ENCODE data around the gene AGRP. TPM values are rescaled to one million over a fixed set of nuclear protein-coding genes. Genes with fewer than 3 reads are reported as not detected.
A peak's percentile ranks its signal among the peaks of the same experiment; 100 is the strongest.

The AGRP gene
- total RNA-seq, 1 donor from 2014 or later, result 4.9 TPM

DNA sequence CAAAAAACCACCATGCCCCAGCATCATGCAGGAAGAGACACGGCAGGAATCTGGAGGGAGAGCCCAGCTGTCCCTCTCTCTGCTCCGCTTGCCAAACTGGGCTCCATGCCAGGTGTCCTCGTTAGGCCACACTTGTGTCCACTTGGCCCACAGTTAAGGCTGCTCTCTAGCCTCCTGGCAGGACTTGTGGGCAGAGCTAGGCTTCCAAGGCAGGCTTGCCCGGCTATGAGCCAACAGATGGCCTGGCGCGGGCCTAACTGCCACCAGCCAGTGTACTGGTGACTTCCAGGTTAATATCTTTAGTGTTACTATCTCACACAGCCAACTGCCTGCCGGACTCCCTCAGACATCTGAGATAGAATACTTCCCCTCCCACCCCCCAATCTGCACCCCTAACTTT is 13.0 kb downstream of the AGRP start:
- TF ChIP-seq, protein P1, sequence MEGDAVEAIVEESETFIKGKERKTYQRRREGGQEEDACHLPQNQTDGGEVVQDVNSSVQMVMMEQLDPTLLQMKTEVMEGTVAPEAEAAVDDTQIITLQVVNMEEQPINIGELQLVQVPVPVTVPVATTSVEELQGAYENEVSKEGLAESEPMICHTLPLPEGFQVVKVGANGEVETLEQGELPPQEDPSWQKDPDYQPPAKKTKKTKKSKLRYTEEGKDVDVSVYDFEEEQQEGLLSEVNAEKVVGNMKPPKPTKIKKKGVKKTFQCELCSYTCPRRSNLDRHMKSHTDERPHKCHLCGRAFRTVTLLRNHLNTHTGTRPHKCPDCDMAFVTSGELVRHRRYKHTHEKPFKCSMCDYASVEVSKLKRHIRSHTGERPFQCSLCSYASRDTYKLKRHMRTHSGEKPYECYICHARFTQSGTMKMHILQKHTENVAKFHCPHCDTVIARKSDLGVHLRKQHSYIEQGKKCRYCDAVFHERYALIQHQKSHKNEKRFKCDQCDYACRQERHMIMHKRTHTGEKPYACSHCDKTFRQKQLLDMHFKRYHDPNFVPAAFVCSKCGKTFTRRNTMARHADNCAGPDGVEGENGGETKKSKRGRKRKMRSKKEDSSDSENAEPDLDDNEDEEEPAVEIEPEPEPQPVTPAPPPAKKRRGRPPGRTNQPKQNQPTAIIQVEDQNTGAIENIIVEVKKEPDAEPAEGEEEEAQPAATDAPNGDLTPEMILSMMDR (IDR thresholded peaks at IDR 0.05), result no peak
- intact Hi-C loops (cut with DNase I), result no loop called here
- no peak overlapping the region for H3K27ac ChIP-seq
- DNase-seq (peak; percentile 89), ATAC-seq (peak; percentile 69)
- no peak overlapping the region for H3K4me3 ChIP-seq
- H3K36me3 ChIP-seq, result no peaks in the 10 kb centered on the region
- H3K4me1 ChIP-seq, result peaks cover 65% of the 10 kb centered on the region
- no peaks in the 10 kb centered on the region for H3K27me3 ChIP-seq
- H3K9me3 ChIP-seq, result no peaks in the 10 kb centered on the region

DNA sequence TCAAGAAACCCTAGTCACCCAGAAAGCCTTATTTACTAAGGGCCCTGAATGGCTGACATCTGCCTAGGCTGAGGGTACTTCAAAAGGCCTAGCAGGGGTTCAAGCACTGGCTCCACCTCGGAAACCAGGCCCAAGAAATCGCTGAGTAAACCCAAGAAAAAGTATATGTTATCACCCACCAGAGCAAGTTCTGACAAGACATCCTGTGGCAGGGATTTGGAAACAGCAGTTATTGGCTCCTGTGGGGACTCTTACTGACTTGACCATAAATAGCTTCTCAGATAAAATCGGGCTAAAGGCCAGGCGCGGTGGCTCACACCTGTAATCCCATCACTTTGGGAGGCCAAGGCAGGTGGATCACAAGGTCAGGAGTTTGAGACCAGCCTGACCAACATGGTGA is 14.6 kb downstream of the AGRP start:
- intact Hi-C loops (cut with DNase I), result no loop called here
- Histone ChIP-seq H3K4me3 (no peak overlapping the region), H3K27ac (no peak overlapping the region), H3K9me3 (no peaks in the 10 kb centered on the region), H3K36me3 (no peaks in the 10 kb centered on the region), H3K4me1 (peaks cover 57% of the 10 kb centered on the region), H3K27me3 (no peaks in the 10 kb centered on the region)
- ATAC-seq, result no peak
- DNase-seq, result no peak
- TF ChIP-seq, protein P1 (IDR thresholded peaks at IDR 0.05), result no peak

DNA sequence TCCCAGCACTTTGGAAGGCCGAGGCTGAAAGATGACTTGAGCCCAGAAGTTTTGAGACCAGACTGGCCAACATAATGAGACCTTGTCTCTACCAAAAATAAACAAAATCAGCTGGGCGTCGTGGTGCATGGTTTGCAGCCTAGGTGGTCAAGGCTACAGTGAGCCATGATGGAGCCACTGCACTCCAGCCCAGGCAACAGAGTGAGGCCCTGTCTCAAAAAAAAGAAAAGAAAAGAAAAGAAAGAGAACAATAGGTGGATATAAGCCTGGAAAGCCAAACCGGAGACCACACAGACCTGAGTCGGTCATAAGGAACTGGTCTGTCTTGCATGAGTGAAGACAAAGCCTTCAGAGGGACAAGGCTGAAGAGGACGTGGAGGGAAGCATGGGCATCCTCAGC is 16.8 kb downstream of the AGRP start:
- H3K27me3 ChIP-seq, result no peaks in the 10 kb centered on the region
- no peak overlapping the region for H3K27ac ChIP-seq
- H3K9me3 ChIP-seq, result no peaks in the 10 kb centered on the region
- no peaks in the 10 kb centered on the region for H3K36me3 ChIP-seq
- peaks cover 54% of the 10 kb centered on the region for H3K4me1 ChIP-seq
- TF ChIP-seq, protein P1 (IDR thresholded peaks at IDR 0.05), result no peak
- DNase-seq (no peak), ATAC-seq (no peak)
- no peak overlapping the region for H3K4me3 ChIP-seq
- intact Hi-C loops (cut with DNase I), result no loop called here

DNA sequence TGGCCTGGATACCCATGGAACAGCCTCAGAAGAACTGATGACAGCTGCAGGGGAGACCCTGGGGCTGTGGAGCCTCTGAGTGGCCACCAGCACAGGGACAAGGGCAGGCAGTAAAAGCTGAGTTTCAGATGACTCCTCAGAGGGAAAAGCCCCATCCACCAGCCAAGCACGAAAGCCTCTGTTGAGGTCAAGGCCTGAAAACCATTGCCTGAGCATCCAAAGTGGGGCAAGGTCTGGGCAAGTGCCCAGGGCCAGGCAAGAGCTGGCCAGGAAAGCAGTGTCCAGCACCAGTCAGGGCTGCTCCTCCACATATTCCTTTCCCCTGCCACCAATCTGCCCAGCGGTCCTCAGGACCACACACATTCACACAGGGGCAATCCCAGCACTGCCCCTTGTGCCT is 18.8 kb downstream of the AGRP start:
- no peaks in the 10 kb centered on the region for H3K27me3 ChIP-seq
- H3K4me3 ChIP-seq, result no peak overlapping the region
- H3K9me3 ChIP-seq, result no peaks in the 10 kb centered on the region
- TF ChIP-seq, protein P1 (IDR thresholded peaks at IDR 0.05), result no peak
- intact Hi-C loops (cut with DNase I), result no loop called here
- H3K4me1 ChIP-seq, result peaks cover 58% of the 10 kb centered on the region
- H3K27ac ChIP-seq, result no peak overlapping the region
- peaks cover 11% of the 10 kb centered on the region for H3K36me3 ChIP-seq
- ATAC-seq (no peak), DNase-seq (no peak)

DNA sequence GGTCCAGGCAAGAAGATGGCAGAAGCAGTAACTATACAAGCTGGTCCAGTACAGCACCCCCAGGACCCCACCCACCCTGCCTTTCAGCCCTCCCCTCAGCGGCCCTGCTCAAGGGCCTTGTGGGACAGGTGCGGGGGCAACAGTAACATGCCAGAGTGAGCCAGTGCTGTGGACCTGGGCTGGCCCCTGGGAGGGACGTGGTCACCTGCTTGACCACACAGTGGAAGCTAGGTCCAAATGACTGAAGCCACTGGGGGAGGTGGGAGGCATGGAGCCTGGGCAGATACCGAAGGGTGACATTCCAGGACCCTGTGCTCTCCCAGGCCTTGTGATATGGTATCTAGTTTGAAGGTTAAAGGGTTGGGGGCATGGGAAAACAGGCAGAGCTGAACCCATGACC is 19.7 kb downstream of the AGRP start:
- Histone ChIP-seq H3K4me1 (peaks cover 61% of the 10 kb centered on the region), H3K36me3 (peaks cover 11% of the 10 kb centered on the region), H3K27me3 (no peaks in the 10 kb centered on the region), H3K4me3 (no peak overlapping the region), H3K9me3 (no peaks in the 10 kb centered on the region), H3K27ac (no peak overlapping the region)
- DNase-seq (no peak), ATAC-seq (no peak)
- intact Hi-C loops (cut with DNase I), result no loop called here
- TF ChIP-seq, protein P1 (IDR thresholded peaks at IDR 0.05), result no peak

DNA sequence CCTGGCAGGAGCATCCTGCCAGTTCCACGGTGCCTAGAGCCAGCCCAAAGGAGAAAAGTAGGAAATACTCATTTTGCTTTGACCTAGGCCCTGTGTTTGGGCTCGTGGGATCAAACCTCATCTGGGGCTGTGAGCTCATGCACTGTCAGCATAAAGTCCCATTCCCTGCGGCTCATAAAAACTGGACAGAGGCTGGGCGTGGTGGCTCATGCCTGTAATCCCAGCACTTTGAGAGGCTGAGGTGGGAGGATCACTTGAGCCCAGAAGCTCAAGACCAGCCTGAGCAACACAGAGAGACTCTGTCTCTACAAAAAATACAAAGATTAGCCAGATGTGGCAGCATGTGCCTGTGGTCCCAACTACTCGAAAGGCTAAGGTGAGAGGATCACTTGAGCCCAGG is 20.3 kb downstream of the AGRP start:
- intact Hi-C loops (cut with DNase I), result no loop called here
- TF ChIP-seq, protein P1 (IDR thresholded peaks at IDR 0.05), result no peak
- peaks cover 11% of the 10 kb centered on the region for H3K36me3 ChIP-seq
- H3K27ac ChIP-seq, result no peak overlapping the region
- no peak overlapping the region for H3K4me3 ChIP-seq
- peaks cover 61% of the 10 kb centered on the region for H3K4me1 ChIP-seq
- DNase-seq (no peak), ATAC-seq (no peak)
- no peaks in the 10 kb centered on the region for H3K27me3 ChIP-seq
- no peaks in the 10 kb centered on the region for H3K9me3 ChIP-seq
